Measurements from ENCODE around the gene NEK1. TPM values are rescaled to one million over a fixed set of nuclear protein-coding genes. Genes with fewer than 3 reads are reported as not detected.
"Not testable (repeated sequence)": the region's sequence is repeated elsewhere in the genome, so short reads cannot be mapped to it uniquely, and the experiment has no call there.

The NEK1 gene
- total and polyA plus RNA-seq, 4 donors, result 3.6 to 32.9 (median 9.3) TPM

DNA sequence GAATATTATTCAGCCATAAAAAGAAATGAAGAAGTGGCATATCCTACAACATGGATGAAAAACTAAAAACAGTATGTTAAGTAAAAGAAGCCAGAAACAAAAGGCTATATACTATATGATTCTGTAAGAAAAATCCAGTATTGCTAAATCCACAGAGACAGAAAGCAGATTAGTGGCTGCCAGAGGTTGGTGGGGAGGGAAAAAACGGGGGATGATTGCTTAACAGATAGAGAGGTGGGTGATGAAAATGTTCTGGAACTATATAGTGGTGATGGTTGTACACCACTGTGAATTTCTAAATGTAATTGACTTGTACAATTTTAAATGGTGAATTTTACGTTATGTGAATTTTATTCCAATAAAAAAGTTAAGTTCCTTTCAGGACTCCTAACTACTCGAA lies 184.0 kb downstream of the NEK1 start:
- Histone ChIP-seq H3K4me3 (no peak overlapping the region), H3K9me3 (ENCODE audit: control insufficient read depth in 4 of 4, insufficient read depth in 3 of 4, low read length in 3 of 4) (no peaks in the 10 kb centered on the region), H3K36me3 (ENCODE audit: control insufficient read depth in 4 of 4, insufficient read depth in 4 of 4, low read length in 4 of 4) (peaks cover 0 to 8% (median 6%) of the 10 kb centered on the region in 4 donors), H3K27me3 (ENCODE audit: control insufficient read depth in 3 of 3, insufficient read depth in 3 of 3, low read length in 2 of 3) (no peaks in the 10 kb centered on the region), H3K4me1 (ENCODE audit: control insufficient read depth in 5 of 5, insufficient read depth in 5 of 5, low read length in 5 of 5) (no peaks in the 10 kb centered on the region), H3K27ac (ENCODE audit: low read depth in 1 of 2, low read length in 1 of 2) (no peak overlapping the region), H3K9ac (ENCODE audit: insufficient read depth in 1 of 2, low read length in 2 of 2) (no peak overlapping the region)
- ATAC-seq (ENCODE audit: insufficient read depth, low FRiP score), result no peak
- WGBS, 2 donors, result 47 to 78% methylated on average over 3 of the region's 3 CpGs
- no peak for DNase-seq
- no peak for TF ChIP-seq CTCF (IDR thresholded peaks at IDR 0.05; ENCODE audit: control extremely low read depth, extremely low read depth)

DNA sequence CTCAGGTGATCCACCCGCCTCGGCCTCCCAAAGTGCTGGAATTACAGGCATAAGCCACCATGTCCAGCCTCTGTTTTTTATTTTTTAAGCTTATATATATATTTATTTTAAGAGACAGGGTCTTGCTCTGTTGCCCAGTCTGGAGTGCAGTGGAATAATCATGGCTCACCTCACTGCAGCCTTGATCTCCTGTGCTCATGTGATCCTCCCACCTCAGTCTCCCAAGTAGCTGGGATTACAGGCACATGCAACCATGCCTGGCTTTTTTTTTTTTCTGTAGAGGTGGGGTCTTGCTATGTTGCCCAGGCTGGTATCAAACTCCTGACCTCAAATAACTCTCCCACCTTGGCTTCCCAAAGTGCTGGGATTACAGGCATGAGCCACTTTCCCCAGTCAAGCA lies 184.7 kb downstream of the NEK1 start:
- not testable (repeated sequence) for DNase-seq; H3K9ac ChIP-seq (ENCODE audit: insufficient read depth in 1 of 2, low read length in 2 of 2); H3K4me3 ChIP-seq; H3K27me3 ChIP-seq (ENCODE audit: control insufficient read depth in 3 of 3, insufficient read depth in 3 of 3, low read length in 2 of 3); ATAC-seq (ENCODE audit: insufficient read depth, low FRiP score); H3K9me3 ChIP-seq (ENCODE audit: control insufficient read depth in 4 of 4, insufficient read depth in 3 of 4, low read length in 3 of 4); H3K4me1 ChIP-seq (ENCODE audit: control insufficient read depth in 5 of 5, insufficient read depth in 5 of 5, low read length in 5 of 5); H3K36me3 ChIP-seq (ENCODE audit: control insufficient read depth in 4 of 4, insufficient read depth in 4 of 4, low read length in 4 of 4); H3K27ac ChIP-seq (ENCODE audit: low read depth in 1 of 2, low read length in 1 of 2)
- WGBS, 2 donors, result 92 to 100% methylated on average over 2 of the region's 2 CpGs

DNA sequence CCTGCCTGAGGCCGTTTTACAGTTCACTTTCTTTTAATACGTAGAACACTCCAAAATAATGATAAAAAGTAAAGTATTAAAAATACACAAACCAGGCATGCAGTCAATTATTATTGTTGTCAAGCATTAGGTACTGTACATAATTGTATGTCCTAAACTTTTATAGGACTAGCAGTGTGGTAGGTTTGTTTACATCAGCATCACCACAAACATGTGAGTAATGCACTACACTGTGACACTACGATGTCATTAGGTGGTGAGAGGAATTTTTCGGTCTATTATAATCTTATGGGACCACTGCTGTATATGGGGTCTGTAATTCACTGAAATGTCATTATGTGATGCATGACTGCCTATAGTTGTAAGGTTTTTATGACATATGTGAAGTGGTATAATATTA lies 192.1 kb downstream of the NEK1 start:
- no peaks in the 10 kb centered on the region for H3K9me3 ChIP-seq (ENCODE audit: control insufficient read depth in 4 of 4, insufficient read depth in 3 of 4, low read length in 3 of 4)
- ATAC-seq (ENCODE audit: insufficient read depth, low FRiP score) (no peak), DNase-seq (no peak)
- no peak overlapping the region for H3K9ac ChIP-seq (ENCODE audit: insufficient read depth in 1 of 2, low read length in 2 of 2)
- H3K4me1 ChIP-seq (ENCODE audit: control insufficient read depth in 5 of 5, insufficient read depth in 5 of 5, low read length in 5 of 5), result peaks cover 0 to 3% (median 0%) of the 10 kb centered on the region in 5 donors
- TF ChIP-seq CTCF (IDR thresholded peaks at IDR 0.05; ENCODE audit: control extremely low read depth, extremely low read depth), result no peak
- no peak overlapping the region for H3K4me3 ChIP-seq
- 92 to 94% methylated on average over 4 of the region's 4 CpGs for WGBS, 2 donors
- H3K36me3 ChIP-seq (ENCODE audit: control insufficient read depth in 4 of 4, insufficient read depth in 4 of 4, low read length in 4 of 4), result peaks cover 1 to 18% (median 6%) of the 10 kb centered on the region in 4 donors
- H3K27me3 ChIP-seq (ENCODE audit: control insufficient read depth in 3 of 3, insufficient read depth in 3 of 3, low read length in 2 of 3), result no peaks in the 10 kb centered on the region
- no peak overlapping the region for H3K27ac ChIP-seq (ENCODE audit: low read depth in 1 of 2, low read length in 1 of 2)

GRCh38 chr4:169418846-169419245 lies 193.5 kb downstream of the NEK1 start:
- TF ChIP-seq CTCF (IDR thresholded peaks at IDR 0.05; ENCODE audit: control extremely low read depth, extremely low read depth), result no peak
- Histone ChIP-seq H3K9me3 (ENCODE audit: control insufficient read depth in 4 of 4, insufficient read depth in 3 of 4, low read length in 3 of 4) (no peaks in the 10 kb centered on the region), H3K36me3 (ENCODE audit: control insufficient read depth in 4 of 4, insufficient read depth in 4 of 4, low read length in 4 of 4) (peaks cover 0 to 13% (median under 1%) of the 10 kb centered on the region in 4 donors), H3K27me3 (ENCODE audit: control insufficient read depth in 3 of 3, insufficient read depth in 3 of 3, low read length in 2 of 3) (no peaks in the 10 kb centered on the region), H3K4me3 (no peak overlapping the region), H3K4me1 (ENCODE audit: control insufficient read depth in 5 of 5, insufficient read depth in 5 of 5, low read length in 5 of 5) (peaks cover 0 to 3% (median 0%) of the 10 kb centered on the region in 5 donors), H3K27ac (ENCODE audit: low read depth in 1 of 2, low read length in 1 of 2) (no peak overlapping the region), H3K9ac (ENCODE audit: insufficient read depth in 1 of 2, low read length in 2 of 2) (no peak overlapping the region)
- DNase-seq (no peak), ATAC-seq (ENCODE audit: insufficient read depth, low FRiP score) (no peak)
